ENCODE results near the gene MAP2K3.
"Not testable (repeated sequence)": the region's sequence is repeated elsewhere in the genome, so short reads cannot be mapped to it uniquely, and the experiment has no call there.

MAP2K3 gene

GRCh38 chr17:21305431-21306180, 21.1 kb downstream of the MAP2K3 start:
- not testable (repeated sequence) for H3K4me1 Mint-ChIP-seq (ENCODE audit: low read depth); H3K27ac Mint-ChIP-seq; H3K27me3 Mint-ChIP-seq; H3K4me3 Mint-ChIP-seq; H3K9me3 Mint-ChIP-seq
- H3K36me3 Mint-ChIP-seq (ENCODE audit: low read depth) = peaks cover 74% of the 10 kb centered on the region

- H3K36me3 Mint-ChIP-seq (ENCODE audit: low read depth) = peaks cover 71% of the 10 kb centered on the region
- not testable (repeated sequence) for H3K27ac Mint-ChIP-seq; H3K4me3 Mint-ChIP-seq; H3K27me3 Mint-ChIP-seq; H3K9me3 Mint-ChIP-seq; H3K4me1 Mint-ChIP-seq (ENCODE audit: low read depth)
Observed at GRCh38 chr17:21306611-21307272, 22.2 kb downstream of the MAP2K3 start.

GRCh38 chr17:21307273-21307625, 22.7 kb downstream of the MAP2K3 start:
- not testable (repeated sequence) for H3K4me1 Mint-ChIP-seq (ENCODE audit: low read depth); H3K9me3 Mint-ChIP-seq; H3K27ac Mint-ChIP-seq; H3K4me3 Mint-ChIP-seq; H3K27me3 Mint-ChIP-seq
- H3K36me3 Mint-ChIP-seq (ENCODE audit: low read depth) = peaks cover 73% of the 10 kb centered on the region

GRCh38 chr17:21308931-21309381, 24.4 kb downstream of the MAP2K3 start:
- H3K36me3 Mint-ChIP-seq (ENCODE audit: low read depth) = peaks cover 70% of the 10 kb centered on the region
- not testable (repeated sequence) for H3K27ac Mint-ChIP-seq; H3K4me3 Mint-ChIP-seq; H3K4me1 Mint-ChIP-seq (ENCODE audit: low read depth); H3K9me3 Mint-ChIP-seq; H3K27me3 Mint-ChIP-seq

- H3K27me3 Mint-ChIP-seq; H3K4me1 Mint-ChIP-seq (ENCODE audit: low read depth); H3K9me3 Mint-ChIP-seq: not testable (repeated sequence)
- Mint-ChIP-seq H3K27ac (peak overlapping the region; percentile 55), H3K36me3 (ENCODE audit: low read depth) (peaks cover 64% of the 10 kb centered on the region), H3K4me3 (peak overlapping the region; percentile 19)
Observed at GRCh38 chr17:21310061-21310765, 25.7 kb downstream of the MAP2K3 start.

GRCh38 chr17:21310766-21311602, 26.5 kb downstream of the MAP2K3 start:
- H3K4me3 Mint-ChIP-seq; H3K27me3 Mint-ChIP-seq; H3K4me1 Mint-ChIP-seq (ENCODE audit: low read depth); H3K27ac Mint-ChIP-seq; H3K9me3 Mint-ChIP-seq: not testable (repeated sequence)
- peaks cover 57% of the 10 kb centered on the region for H3K36me3 Mint-ChIP-seq (ENCODE audit: low read depth)

GRCh38 chr17:21313320-21313719, 28.8 kb downstream of the MAP2K3 start:
- peaks cover 40% of the 10 kb centered on the region for H3K36me3 Mint-ChIP-seq (ENCODE audit: low read depth)

GRCh38 chr17:21313761-21314160, 29.2 kb downstream of the MAP2K3 start:
- not testable (repeated sequence) for H3K4me3 Mint-ChIP-seq; H3K27ac Mint-ChIP-seq; H3K4me1 Mint-ChIP-seq (ENCODE audit: low read depth); H3K27me3 Mint-ChIP-seq; H3K9me3 Mint-ChIP-seq
- peaks cover 36% of the 10 kb centered on the region for H3K36me3 Mint-ChIP-seq (ENCODE audit: low read depth)

More at GRCh38 chr17:21313320-21313719, 28.8 kb downstream of the MAP2K3 start:
- no peak overlapping the region for H3K4me3 Mint-ChIP-seq
- no peaks in the 10 kb centered on the region for H3K4me1 Mint-ChIP-seq (ENCODE audit: low read depth)
- no peaks in the 10 kb centered on the region for H3K9me3 Mint-ChIP-seq
- no peak overlapping the region for H3K27ac Mint-ChIP-seq
- no peaks in the 10 kb centered on the region for H3K27me3 Mint-ChIP-seq

GRCh38 chr17:21314261-21314664, 29.8 kb downstream of the MAP2K3 start:
- not testable (repeated sequence) for H3K4me1 Mint-ChIP-seq (ENCODE audit: low read depth); H3K4me3 Mint-ChIP-seq; H3K27me3 Mint-ChIP-seq; H3K9me3 Mint-ChIP-seq; H3K27ac Mint-ChIP-seq
- peaks cover 33% of the 10 kb centered on the region for H3K36me3 Mint-ChIP-seq (ENCODE audit: low read depth)

- not testable (repeated sequence) for H3K9me3 Mint-ChIP-seq; H3K4me1 Mint-ChIP-seq (ENCODE audit: low read depth); H3K27me3 Mint-ChIP-seq; H3K27ac Mint-ChIP-seq; H3K4me3 Mint-ChIP-seq
- peaks cover 31% of the 10 kb centered on the region for H3K36me3 Mint-ChIP-seq (ENCODE audit: low read depth)
Observed at GRCh38 chr17:21314701-21315111, 30.2 kb downstream of the MAP2K3 start.

- H3K27me3 Mint-ChIP-seq; H3K9me3 Mint-ChIP-seq; H3K27ac Mint-ChIP-seq; H3K4me3 Mint-ChIP-seq; H3K4me1 Mint-ChIP-seq (ENCODE audit: low read depth): not testable (repeated sequence)
- peaks cover 24% of the 10 kb centered on the region for H3K36me3 Mint-ChIP-seq (ENCODE audit: low read depth)
Observed at GRCh38 chr17:21315246-21316000, 30.9 kb downstream of the MAP2K3 start.

GRCh38 chr17:21316212-21316886, 31.8 kb downstream of the MAP2K3 start:
- H3K4me1 Mint-ChIP-seq (ENCODE audit: low read depth); H3K9me3 Mint-ChIP-seq; H3K4me3 Mint-ChIP-seq; H3K27ac Mint-ChIP-seq; H3K27me3 Mint-ChIP-seq: not testable (repeated sequence)
- H3K36me3 Mint-ChIP-seq (ENCODE audit: low read depth) = peaks cover 17% of the 10 kb centered on the region

- not testable (repeated sequence) for H3K27ac Mint-ChIP-seq; H3K4me3 Mint-ChIP-seq; H3K9me3 Mint-ChIP-seq; H3K27me3 Mint-ChIP-seq; H3K4me1 Mint-ChIP-seq (ENCODE audit: low read depth)
- peaks cover 16% of the 10 kb centered on the region for H3K36me3 Mint-ChIP-seq (ENCODE audit: low read depth)
Observed at GRCh38 chr17:21316887-21317500, 32.5 kb downstream of the MAP2K3 start.

- H3K4me1 Mint-ChIP-seq (ENCODE audit: low read depth); H3K4me3 Mint-ChIP-seq; H3K9me3 Mint-ChIP-seq; H3K36me3 Mint-ChIP-seq (ENCODE audit: low read depth); H3K27ac Mint-ChIP-seq; H3K27me3 Mint-ChIP-seq: not testable (repeated sequence)
Observed at GRCh38 chr17:21317821-21318220, 33.3 kb downstream of the MAP2K3 start.

Measured in stimulated activated naive CD8-positive, alpha-beta T cell treated with anti-CD3 and anti-CD28 coated beads, Interleukin-15, Interleukin-2, amounts not matched to agents 100 ng/mL and 50 ng/mL, for 24 hours (primary cell).